Measurements from ENCODE around the gene PLA2G4A. TPM values are rescaled to one million over a fixed set of nuclear protein-coding genes. Genes with fewer than 3 reads are reported as not detected.

PLA2G4A gene
- total RNA-seq, 2 experiments from 2014 or later: 0.13 to 0.20 TPM

GRCh38 chr1:186965847-186966246, 137.1 kb downstream of the PLA2G4A start:
- no peak overlapping the region for H3K27ac Mint-ChIP-seq
- H3K9me3 Mint-ChIP-seq: no peaks in the 10 kb centered on the region
- H3K36me3 Mint-ChIP-seq (ENCODE audit: low read depth): no peaks in the 10 kb centered on the region
- DNase-seq: no peak
- H3K27me3 Mint-ChIP-seq: peaks cover 2% of the 10 kb centered on the region
- no peak overlapping the region for H3K4me3 Mint-ChIP-seq
- H3K4me1 Mint-ChIP-seq: no peaks in the 10 kb centered on the region
- CTCF ChIA-PET: no interaction called here
- POLR2A ChIA-PET: no interaction called here

- Mint-ChIP-seq H3K27ac (no peak overlapping the region), H3K9me3 (no peaks in the 10 kb centered on the region), H3K36me3 (ENCODE audit: low read depth) (no peaks in the 10 kb centered on the region), H3K27me3 (peaks cover 2% of the 10 kb centered on the region), H3K4me3 (no peak overlapping the region), H3K4me1 (no peaks in the 10 kb centered on the region)
- ChIA-PET POLR2A (no interaction called here), CTCF (no interaction called here)
- DNase-seq: no peak
These were observed 137.7 kb downstream of the PLA2G4A start for GRCh38 chr1:186966456-186966855.

GRCh38 chr1:186967656-186968394, 139.1 kb downstream of the PLA2G4A start:
- Mint-ChIP-seq H3K9me3 (no peaks in the 10 kb centered on the region), H3K4me3 (no peak overlapping the region), H3K27ac (no peak overlapping the region), H3K4me1 (no peaks in the 10 kb centered on the region), H3K27me3 (peaks cover 2% of the 10 kb centered on the region), H3K36me3 (ENCODE audit: low read depth) (no peaks in the 10 kb centered on the region)
- CTCF ChIA-PET: no interaction called here
- DNase-seq: no peak
- POLR2A ChIA-PET: no interaction called here

DNA sequence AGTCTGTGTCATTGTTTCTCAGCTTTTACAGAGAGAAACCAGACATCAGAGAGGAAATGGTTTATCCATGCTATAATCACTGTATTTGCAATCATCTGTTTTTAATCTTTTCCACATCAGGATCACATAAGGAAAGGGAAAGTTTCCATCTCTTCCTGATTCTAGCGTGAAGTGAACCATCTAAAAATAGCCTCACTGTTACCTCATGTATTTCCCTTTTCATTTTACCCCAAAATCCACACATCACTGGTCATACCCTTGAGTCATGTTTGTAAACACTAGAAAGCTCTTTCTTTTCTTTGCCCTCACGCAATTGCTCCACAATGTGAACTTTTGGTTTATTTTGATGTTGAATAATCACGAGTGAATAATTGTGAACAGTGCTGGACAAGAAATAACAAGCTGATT, 146.0 kb downstream of the PLA2G4A start:
- ChIA-PET CTCF (interaction anchor here (1.1 kb wide), 1 partner anchor 10 kb away, joined by 3 read pairs; no protein-coding TSS in a partner anchor), POLR2A (no interaction called here)
- Mint-ChIP-seq H3K4me3 (no peak overlapping the region), H3K27ac (no peak overlapping the region), H3K36me3 (ENCODE audit: low read depth) (no peaks in the 10 kb centered on the region), H3K4me1 (no peaks in the 10 kb centered on the region), H3K9me3 (no peaks in the 10 kb centered on the region), H3K27me3 (peaks cover 4% of the 10 kb centered on the region)
- DNase-seq: no peak

- Mint-ChIP-seq H3K4me3 (no peak overlapping the region), H3K4me1 (no peaks in the 10 kb centered on the region), H3K36me3 (ENCODE audit: low read depth) (no peaks in the 10 kb centered on the region), H3K27me3 (peaks cover 2% of the 10 kb centered on the region), H3K9me3 (no peaks in the 10 kb centered on the region), H3K27ac (no peak overlapping the region)
- ChIA-PET POLR2A (no interaction called here), CTCF (interaction anchor here (1.1 kb wide), 1 partner anchor 10 kb away, joined by 3 read pairs; no protein-coding TSS in a partner anchor)
- no peak for DNase-seq
These were observed 146.5 kb downstream of the PLA2G4A start for GRCh38 chr1:186975220-186975619.

DNA sequence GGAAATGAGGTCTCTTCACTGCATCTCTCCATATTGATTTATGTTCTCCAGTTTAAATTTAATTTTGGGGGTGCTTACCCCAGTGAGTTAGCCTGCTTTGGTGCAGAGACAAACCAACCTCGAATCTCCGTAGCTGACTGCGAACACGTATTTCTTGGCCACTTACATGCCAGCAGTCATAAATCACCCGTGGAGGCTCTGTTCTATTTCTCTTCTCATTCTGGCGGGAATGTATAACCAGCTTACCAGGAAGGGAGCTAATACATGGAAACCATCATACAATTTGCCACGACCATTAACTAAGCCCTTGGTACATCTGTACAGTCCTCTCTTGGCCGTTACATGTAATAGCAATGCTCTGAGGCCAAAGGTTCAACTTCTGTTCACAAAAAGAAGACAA, 148.0 kb downstream of the PLA2G4A start:
- Mint-ChIP-seq H3K27ac (no peak overlapping the region), H3K9me3 (no peaks in the 10 kb centered on the region), H3K4me1 (no peaks in the 10 kb centered on the region), H3K4me3 (no peak overlapping the region), H3K36me3 (ENCODE audit: low read depth) (no peaks in the 10 kb centered on the region), H3K27me3 (peaks cover 2% of the 10 kb centered on the region)
- ChIA-PET CTCF (interaction anchor here (1.4 kb wide), 1 partner anchor 366 kb away, joined by 4 read pairs; no protein-coding TSS in a partner anchor), POLR2A (no interaction called here)
- DNase-seq: no peak

GRCh38 chr1:186977266-186977957, 148.7 kb downstream of the PLA2G4A start:
- H3K4me3 Mint-ChIP-seq: no peak overlapping the region

DNA sequence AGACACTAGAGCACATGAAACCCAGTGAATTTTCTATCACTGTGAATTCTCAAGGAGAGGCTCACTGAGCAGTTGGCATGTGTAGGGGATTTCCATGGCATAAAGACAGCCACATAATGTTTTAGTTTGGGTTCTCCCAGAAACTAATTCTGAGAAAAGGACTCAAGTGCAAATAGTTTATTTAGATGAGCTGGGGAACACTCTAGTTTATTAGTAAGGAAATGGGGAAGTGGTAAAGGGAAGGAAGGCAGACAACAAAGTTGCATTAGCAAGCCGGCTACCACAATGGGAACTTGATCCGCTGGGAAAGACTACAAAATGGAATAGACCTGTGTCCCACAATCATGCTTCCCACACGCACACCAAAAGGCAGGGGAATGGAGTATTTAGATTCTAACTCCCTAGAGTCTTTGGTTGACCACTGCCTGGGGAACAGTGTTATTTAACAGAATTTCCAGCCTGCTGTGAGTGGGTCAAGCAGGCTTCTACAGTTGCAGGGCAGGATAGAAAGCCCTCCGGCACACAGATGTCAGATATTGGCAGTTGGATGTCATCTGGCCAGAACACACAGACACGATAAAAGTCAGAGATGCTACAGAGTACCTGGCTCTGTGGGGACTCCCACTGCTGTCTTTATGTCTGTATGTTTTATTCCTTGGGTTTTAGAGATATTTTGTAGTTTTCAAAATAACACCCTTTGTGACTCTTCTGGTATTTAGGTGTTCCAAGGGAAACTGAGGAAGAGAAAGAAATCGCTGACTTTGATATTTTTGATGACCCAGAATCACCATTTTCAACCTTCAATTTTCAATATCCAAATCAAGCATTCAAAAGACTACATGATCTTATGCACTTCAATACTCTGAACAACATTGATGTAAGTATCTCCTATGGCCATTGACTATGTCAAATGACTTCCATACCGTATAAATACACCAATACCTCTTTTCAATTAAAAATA, 150.1 kb downstream of the PLA2G4A start:
- H3K27ac Mint-ChIP-seq: no peak overlapping the region
- ChIA-PET CTCF (no interaction called here), POLR2A (no interaction called here)
- no peaks in the 10 kb centered on the region for H3K4me1 Mint-ChIP-seq
- H3K9me3 Mint-ChIP-seq: no peaks in the 10 kb centered on the region
- no peaks in the 10 kb centered on the region for H3K36me3 Mint-ChIP-seq (ENCODE audit: low read depth)
- no peak overlapping the region for H3K4me3 Mint-ChIP-seq
- H3K27me3 Mint-ChIP-seq: peaks cover 2% of the 10 kb centered on the region
- no peak for DNase-seq

More at GRCh38 chr1:186977266-186977957, 148.7 kb downstream of the PLA2G4A start:
- ChIA-PET POLR2A (no interaction called here), CTCF (interaction anchor here (1.4 kb wide), 1 partner anchor 367 kb away, joined by 4 read pairs; no protein-coding TSS in a partner anchor)
- Mint-ChIP-seq H3K27ac (no peak overlapping the region), H3K36me3 (ENCODE audit: low read depth) (no peaks in the 10 kb centered on the region), H3K27me3 (peaks cover 2% of the 10 kb centered on the region), H3K4me1 (no peaks in the 10 kb centered on the region), H3K9me3 (no peaks in the 10 kb centered on the region)
- no peak for DNase-seq

DNA sequence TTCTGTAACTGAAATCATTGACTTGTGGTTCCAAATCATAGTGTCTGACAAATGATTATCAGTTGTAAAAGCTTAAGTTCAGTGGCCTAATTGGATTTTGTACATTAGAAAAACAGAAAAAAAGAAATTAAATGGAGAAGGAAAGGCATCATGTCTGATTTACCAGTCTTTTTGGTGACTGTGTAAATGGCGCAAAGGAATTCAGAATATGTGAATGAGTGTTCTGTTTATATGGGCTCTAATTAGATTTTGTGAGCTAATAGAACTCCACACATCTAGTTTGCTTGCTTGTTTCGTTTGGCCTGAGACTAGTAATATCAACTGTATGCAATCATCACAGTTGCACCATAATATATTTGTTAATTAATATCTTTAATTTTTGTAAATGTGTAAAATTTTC, 151.7 kb downstream of the PLA2G4A start:
- DNase-seq: no peak
- H3K4me1 Mint-ChIP-seq: no peaks in the 10 kb centered on the region
- CTCF ChIA-PET: no interaction called here
- no peaks in the 10 kb centered on the region for H3K9me3 Mint-ChIP-seq
- no peak overlapping the region for H3K4me3 Mint-ChIP-seq
- H3K36me3 Mint-ChIP-seq (ENCODE audit: low read depth): no peaks in the 10 kb centered on the region
- no peak overlapping the region for H3K27ac Mint-ChIP-seq
- POLR2A ChIA-PET: no interaction called here
- peaks cover 2% of the 10 kb centered on the region for H3K27me3 Mint-ChIP-seq

DNA sequence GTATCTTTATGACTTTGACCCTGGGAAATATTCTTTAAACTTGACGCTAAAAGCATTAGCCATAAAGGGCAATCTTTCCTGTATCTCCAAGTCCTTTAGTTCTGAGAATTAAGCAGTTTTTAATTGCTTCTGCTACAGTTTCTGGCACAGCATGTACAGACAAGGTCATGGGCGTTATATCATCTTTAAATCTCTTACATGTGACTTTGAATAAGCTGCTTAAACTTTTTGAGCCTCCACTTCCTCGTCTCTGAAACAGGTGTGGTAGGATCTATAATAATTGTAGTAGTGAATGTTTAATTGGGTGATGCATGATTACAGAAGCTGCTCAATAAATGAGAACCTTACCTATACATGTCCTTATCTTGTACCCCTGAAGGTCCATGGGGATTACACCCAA, 153.4 kb downstream of the PLA2G4A start:
- ChIA-PET POLR2A (no interaction called here), CTCF (no interaction called here)
- Mint-ChIP-seq H3K27ac (no peak overlapping the region), H3K4me3 (no peak overlapping the region), H3K4me1 (no peaks in the 10 kb centered on the region), H3K36me3 (ENCODE audit: low read depth) (no peaks in the 10 kb centered on the region), H3K27me3 (peaks cover 4% of the 10 kb centered on the region), H3K9me3 (no peaks in the 10 kb centered on the region)
- DNase-seq: no peak

DNA sequence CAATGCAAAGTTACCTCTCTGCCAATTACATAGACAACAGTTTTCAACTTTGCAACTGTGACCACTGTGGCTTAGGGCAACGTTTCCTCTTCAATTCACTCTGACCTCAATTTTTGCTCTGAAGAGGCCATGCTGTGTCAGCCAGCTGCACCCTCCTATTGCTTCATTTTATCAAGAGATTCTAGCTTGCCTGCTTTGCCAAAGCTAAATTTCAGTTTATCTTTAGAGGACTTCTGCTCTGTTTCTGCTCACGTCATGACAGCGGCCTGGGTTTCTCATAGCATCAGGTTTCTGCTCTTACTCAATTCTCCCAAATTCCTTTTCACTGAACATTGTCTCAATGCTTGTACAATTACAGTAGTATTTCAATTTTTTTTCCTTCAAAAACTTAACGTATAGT, 154.6 kb downstream of the PLA2G4A start:
- no peak overlapping the region for H3K4me3 Mint-ChIP-seq
- no peaks in the 10 kb centered on the region for H3K9me3 Mint-ChIP-seq
- ChIA-PET CTCF (interaction anchor here (1.8 kb wide), 1 partner anchor 579 kb away, joined by 7 read pairs; no protein-coding TSS in a partner anchor), POLR2A (no interaction called here)
- DNase-seq: no peak
- H3K4me1 Mint-ChIP-seq: no peaks in the 10 kb centered on the region
- H3K36me3 Mint-ChIP-seq (ENCODE audit: low read depth): no peaks in the 10 kb centered on the region
- H3K27me3 Mint-ChIP-seq: peaks cover 3% of the 10 kb centered on the region
- no peak overlapping the region for H3K27ac Mint-ChIP-seq

DNA sequence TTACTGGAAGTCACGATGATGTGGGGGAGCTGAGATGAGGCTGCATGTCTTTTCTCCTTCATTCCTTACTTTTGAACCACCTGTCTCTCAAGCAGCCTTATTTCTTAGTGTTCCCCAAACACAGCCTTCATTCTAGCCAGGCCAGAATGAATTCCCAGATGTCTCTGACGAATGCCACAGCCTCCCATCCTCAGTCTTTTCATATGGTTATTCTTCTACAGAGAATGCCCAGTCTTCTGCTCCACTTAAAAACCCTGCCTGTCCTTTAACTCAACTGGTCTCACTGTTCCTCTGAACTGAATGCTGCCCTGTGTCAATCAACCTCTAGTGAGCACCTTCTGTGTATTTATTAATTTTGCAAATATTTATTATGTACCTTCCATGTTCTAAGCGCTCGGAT, 156.2 kb downstream of the PLA2G4A start:
- DNase-seq: no peak
- H3K4me1 Mint-ChIP-seq: no peaks in the 10 kb centered on the region
- H3K36me3 Mint-ChIP-seq (ENCODE audit: low read depth): no peaks in the 10 kb centered on the region
- ChIA-PET POLR2A (no interaction called here), CTCF (interaction anchor here (1.8 kb wide), 1 partner anchor 581 kb away, joined by 7 read pairs; no protein-coding TSS in a partner anchor)
- no peak overlapping the region for H3K27ac Mint-ChIP-seq
- H3K4me3 Mint-ChIP-seq: no peak overlapping the region
- peaks cover 3% of the 10 kb centered on the region for H3K27me3 Mint-ChIP-seq
- no peaks in the 10 kb centered on the region for H3K9me3 Mint-ChIP-seq
